Measurements from ENCODE around the gene RGS3.

Gene RGS3

DNA sequence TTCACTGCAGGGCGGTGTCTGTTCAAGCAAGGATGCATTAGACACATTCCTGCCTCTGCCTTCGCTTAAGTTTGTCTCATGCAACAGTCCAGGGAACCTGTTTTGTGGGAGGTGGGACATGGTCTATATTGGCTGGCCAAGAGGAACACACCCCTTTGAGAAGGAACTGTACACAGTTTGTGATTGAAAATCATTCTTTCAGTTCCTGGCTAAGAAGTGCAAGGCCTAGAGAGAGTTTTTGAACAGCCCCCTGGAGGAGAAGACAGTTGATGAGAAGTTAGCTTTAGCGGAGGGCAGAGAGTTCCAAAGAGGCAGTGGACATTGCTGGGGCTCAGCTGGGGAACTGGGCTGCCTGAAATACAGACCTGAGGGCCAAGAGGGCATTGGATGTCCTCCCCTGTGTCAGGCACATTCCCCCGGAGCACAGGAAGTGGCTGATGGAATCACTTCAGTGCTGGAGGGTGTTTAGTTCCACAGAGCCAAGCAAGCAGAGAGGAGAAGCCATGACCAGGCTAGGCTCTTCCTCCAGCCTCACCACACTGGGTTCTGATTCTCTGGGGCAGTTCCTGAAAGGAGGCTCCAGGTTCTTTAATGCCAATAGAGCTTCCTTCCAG lies 66.6 kb downstream of the RGS3 start:
- DNase-seq (ENCODE audit: low read depth) = no peak

DNA sequence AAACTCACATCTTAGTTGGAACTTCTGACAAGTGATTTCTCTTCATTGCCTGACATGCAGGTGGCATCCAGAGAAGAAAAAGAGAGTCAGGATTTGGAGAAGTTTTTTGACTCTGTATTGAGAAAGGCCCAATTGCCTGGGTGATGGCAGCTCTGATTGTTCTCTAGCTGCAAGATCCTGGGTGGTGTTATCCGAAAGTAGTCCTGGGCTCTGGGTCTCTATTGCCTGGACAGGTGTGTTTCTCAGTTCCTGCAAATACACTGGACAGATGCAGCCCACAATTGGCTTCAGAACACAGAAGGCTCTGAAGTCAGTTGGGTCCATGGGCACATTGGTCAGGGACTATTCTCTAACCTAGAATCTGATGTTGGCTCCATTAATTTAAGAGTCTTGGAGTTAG lies 67.4 kb downstream of the RGS3 start:
- DNase-seq (ENCODE audit: low read depth) = no peak

GRCh38 chr9:113531919-113532808 lies 68.6 kb downstream of the RGS3 start:
- DNase-seq (ENCODE audit: low read depth) = no peak

DNA sequence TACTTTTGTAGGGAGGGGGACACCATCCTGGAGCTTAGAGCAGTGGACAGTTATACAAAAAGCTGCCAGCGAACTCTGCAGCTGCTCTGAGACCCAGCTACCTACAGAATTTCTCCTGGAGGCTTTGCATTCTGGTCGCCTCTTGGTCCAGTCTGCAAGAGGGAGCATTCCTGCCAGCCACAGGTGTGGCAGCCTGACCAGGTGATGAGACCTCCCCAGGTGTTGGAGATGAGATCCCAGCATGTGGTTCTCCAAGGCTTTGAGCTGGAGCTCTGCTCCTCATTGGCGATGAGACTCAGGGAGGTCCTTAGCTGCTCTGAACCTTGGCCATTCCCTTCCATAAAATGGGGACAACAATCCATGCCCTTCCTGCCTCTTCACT lies 69.3 kb downstream of the RGS3 start:
- no peak for DNase-seq (ENCODE audit: low read depth)

DNA sequence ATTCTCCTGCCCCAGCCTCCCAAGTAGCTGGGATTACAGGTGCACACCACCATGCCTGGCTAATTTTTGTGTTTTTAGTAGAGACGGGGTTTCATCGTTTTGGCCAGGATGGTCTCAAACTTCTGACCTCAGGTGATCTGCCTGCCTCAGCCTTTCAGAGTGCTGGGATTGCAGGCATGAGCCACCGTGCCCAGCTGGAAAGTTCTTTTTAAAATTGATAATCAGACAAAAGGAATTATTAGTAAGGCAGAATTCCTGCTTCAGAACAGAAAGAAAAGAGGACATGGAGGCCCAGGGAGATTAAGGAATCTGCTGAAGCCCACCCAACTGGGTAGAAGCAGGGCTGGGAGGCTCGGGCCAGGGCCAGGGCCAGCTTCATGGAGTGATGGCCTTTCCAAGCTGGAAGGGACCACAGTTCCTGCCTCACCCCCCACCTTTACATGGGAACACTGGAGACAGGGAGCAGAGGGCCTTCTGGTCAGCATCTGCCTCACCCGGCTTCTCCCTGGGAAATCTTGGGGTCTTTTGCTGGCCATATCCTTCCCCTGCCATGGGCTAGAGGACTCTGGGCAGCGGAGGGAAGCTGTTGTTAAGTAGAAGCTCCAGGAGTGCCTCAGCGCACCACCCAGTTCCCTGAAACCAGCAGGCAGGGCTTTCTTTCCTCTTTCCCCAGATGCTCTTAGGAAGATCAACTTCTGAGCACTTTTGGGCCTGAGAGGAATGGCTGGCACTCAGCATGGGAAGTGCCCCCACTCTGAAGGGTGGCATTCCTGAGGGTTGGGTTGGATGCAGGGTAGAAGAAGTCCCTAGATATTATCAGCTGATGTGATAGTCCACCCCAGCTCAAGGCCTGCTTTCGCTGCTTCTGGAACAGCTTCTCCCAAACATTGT lies 70.1 kb downstream of the RGS3 start:
- DNase-seq (ENCODE audit: low read depth) = no peak

DNA sequence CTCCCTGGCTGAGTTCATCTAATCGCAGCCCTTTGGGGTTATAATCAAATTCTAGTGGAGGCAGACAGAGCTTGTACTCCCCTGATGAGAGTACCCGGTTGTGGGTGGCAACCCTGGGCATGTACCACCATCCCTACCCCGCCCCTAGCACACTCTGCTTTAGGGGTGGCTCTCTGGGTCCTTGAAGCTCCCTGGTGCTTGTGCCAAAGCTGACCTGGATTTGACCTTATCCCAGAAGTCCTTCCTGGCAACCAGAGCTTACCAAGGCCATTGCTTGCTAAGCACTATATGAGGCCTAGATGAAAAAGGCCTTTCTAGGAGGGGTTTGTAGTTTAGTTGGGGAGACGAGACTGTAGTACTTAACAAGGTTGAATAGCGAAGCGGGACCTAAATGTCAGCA lies 72.2 kb downstream of the RGS3 start:
- DNase-seq (ENCODE audit: low read depth) = no peak

DNA sequence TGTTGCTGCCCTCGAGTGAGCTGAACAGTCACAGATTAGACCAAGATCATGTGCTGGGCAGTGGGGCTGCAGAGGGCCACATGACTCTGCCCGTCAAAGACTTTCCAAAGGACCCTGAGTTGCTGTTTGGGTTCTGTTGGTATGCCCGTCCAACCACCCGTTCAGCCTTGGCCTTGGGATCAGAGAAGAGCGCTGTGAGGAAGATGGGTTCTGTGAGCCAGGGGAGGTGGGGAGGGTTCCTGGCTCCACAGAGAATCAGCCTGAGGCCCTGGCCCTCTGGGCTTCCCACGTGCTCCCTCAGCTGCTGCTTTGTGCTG lies 72.6 kb downstream of the RGS3 start:
- DNase-seq (ENCODE audit: low read depth) = no peak

DNA sequence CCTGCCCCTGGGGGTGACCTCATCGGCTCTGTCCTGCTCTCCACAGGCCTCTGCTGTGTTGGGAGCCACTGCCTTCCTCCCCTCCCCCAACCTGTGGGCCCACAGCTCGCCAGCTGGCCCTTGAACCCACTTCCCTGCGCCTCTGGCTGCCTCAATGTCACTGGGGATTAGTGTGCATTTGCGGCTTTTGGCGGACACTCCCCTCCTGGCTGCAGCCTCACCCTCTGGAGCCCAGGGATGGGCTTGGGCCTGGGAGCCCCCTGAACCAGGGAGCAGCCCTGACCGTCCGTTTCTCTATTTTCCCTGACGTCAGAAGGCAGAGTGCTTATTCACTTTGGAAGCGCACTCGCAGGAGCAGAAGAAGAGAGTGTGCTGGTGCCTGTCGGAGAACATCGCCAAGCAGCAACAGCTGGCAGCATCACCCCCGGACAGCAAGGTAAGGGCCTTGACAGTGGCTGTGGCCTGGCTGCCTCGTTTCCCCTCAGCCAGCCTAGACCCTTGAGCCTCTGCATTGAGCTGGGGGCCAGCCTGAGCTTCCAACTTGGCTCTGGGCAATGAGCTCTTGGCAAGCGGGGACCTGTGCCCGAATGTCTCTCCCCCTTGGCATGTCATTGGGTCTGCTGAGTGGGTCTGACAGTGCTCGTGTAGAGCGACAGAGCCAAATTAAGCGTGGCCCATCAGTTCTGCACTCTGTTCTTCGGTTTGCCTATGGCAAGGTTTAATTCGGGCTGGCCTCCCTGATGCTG lies 73.1 kb downstream of the RGS3 start:
- DNase-seq (ENCODE audit: low read depth) = no peak

DNA sequence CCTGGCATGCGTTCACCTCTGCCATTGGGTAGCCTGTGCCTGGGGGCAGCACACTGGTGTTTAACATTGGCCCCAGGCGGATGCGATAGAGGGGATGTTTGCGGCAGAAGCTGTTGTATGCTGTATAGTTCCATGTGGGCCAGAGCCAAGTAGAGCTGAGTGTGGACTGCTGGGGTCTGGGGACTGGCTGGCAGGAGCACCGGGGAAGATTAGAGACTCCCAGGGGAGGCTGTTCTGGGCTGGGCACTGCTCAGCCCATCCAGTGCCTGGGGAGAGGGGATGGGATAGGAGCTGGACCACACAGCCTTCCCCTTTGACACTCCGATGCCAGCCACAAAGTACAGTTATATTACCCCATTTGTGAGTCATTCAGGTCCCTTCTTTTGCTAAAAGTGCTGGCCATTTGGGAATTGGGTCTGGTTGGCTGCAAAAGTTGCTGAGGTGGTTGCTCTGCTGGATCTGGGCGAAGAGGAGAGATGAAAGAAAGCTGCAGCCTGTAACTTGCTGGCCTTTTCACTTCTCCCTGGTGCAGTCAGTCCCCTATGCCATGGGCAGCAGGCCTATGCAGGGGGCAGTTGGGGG lies 73.8 kb downstream of the RGS3 start:
- no peak for DNase-seq (ENCODE audit: low read depth)

GRCh38 chr9:113538131-113538530 lies 74.6 kb downstream of the RGS3 start:
- no peak for DNase-seq (ENCODE audit: low read depth)

DNA sequence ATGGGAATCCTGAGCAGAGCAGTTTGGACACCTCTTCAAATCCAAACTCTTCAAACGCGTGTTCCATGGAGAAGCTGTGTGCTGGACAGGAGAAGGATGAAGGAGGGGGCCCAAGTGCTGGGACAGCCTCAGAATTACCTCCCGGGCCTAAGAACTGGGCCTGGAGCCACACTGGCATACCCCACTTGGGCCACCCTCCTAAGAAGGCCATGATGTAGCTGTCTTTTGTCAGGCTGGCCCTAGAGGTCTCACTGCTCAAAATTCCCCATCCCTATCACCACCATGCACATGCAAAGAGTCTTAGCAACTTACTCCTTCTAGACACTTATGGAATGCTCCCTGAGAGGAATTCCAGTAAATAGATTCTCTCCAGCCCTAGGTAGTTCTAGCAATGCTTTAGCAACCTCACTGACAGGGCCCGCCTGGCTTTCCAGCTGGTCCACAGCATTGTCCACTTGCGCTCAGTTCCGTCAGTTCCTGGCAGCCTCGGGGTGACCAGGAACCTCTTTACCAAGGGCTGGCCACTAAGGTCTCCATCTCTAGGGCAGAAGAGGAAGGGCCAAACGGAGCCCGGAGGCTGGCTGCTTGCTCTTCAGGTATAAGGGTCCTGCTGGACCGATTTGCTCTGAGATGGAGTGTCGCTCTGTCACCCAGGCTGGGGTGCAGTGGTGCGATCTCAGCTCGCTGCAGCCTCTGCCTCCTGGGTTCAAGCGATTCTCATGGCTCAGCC lies 75.3 kb downstream of the RGS3 start:
- DNase-seq (ENCODE audit: low read depth) = no peak

DNA sequence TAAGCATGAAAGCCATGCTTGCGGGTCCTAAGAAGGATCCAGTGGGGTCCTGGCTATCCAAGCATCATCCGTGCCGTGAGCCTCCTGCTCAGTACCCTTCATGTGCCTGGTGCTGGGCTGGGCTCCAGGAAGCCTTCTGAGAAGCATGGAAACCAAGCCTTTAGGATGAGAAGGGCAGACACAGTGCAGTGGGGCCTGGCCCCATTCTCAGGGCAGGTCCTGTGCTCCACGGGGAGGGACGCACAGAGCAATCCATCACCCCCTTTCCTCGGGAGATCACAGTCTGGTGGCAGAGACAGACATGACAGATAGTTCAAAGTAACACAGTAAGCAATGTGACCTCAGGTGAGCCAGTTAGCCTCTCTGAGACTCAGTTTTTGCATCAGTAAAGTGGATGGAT lies 76.9 kb downstream of the RGS3 start:
- DNase-seq (ENCODE audit: low read depth) = no peak

DNA sequence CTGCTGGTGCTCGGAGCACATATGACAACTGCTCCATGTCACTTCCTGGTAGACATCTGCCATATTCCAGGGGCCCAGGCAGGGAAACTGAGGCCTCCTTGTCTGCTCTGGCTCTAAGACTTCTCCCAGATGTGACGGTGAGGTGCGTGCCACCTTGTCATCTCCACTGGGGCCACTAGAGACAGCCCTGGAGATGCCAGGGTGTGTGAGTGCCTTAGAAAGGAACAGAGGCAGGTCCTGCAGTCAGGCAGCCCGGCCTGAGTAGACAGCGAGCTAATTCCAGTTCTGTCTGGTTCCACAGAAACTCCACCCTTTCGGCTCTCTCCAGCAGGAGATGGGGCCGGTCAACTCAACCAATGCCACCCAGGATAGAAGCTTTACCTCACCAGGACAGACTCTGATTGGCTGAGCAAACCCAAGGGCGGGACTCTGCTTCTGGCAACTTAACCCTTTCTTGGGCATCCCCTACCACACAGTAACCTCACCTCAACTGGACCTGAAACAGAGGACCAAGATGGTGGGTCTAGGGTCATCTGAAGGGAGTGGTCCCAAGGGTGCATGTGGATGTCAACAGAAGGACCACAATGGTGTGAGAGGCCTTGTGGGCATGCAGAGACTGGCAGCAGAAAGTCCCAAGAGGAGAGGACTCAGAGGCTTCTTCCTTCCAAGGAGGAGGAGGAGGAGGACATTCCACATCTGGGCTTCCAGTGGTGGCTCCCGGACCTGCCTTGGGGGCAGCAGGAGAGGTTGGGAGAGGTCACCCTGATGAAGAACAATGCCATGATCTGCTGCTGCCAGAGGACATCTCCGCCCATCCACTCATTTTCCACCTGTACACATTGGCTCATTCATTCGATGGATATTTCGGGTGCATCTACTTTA lies 77.7 kb downstream of the RGS3 start:
- DNase-seq (ENCODE audit: low read depth) = no peak

DNA sequence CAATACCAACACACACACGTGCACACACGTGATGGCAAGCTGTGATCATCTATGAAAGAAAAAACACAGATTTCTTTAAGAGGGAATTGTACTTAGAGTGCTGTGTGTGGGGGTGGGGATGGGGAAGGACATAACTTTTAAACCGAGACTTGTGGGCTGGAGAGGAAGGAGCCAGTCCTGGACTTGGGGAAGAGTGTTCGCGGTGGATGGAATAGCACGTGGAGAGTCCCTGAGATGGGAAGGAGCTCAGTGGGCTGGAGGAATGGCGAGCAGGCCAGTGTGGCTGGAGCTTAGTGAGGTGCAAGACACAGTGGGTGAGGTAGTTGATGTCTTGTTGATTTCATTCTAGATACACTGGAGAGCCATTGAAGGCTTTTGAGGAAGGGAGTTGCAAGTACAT lies 78.5 kb downstream of the RGS3 start:
- DNase-seq (ENCODE audit: low read depth) = no peak

DNA sequence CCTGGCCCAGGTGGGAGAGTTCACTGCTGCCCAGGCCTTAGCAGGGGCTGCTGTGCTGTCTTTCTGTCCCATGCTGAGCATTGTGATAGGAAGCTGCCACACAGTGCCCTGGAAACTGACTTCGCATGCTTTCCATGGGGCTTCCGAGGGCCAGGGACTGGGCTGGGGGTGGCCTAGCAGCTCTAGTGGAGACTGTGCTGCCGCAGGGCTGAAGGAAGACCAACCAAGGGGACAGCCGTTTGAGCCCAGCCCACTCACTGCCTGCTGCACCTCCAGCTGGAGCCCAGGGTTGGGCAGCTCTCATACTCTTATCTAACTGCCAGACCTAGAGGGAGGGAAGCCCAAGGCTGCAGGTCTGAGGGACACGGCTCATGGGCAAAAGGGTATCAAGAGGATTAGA lies 79.2 kb downstream of the RGS3 start:
- DNase-seq (ENCODE audit: low read depth) = no peak

GRCh38 chr9:113543296-113543981 lies 79.9 kb downstream of the RGS3 start:
- no peak for DNase-seq (ENCODE audit: low read depth)

DNA sequence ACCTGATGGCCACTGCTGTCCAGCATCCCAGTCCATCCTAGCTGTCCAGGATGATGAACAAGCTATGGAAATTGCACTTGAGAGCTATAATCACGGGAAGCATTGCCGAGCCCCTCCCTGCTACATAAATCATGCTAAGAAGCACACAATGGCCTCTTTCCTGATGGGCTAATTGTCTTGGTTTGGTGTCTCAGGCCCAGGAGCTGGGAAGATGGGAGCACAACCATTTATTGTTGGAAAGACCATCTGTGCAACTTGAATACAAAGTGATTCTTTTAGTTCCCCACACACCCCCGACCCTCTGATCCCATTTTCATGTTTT lies 80.4 kb downstream of the RGS3 start:
- DNase-seq (ENCODE audit: low read depth) = no peak

GRCh38 chr9:113545068-113545467 lies 81.5 kb downstream of the RGS3 start:
- no peak for DNase-seq (ENCODE audit: low read depth)

- no peak for DNase-seq (ENCODE audit: low read depth)
These were observed 83.0 kb downstream of the RGS3 start for GRCh38 chr9:113546566-113546965.

GRCh38 chr9:113547501-113547900 lies 84.0 kb downstream of the RGS3 start:
- no peak for DNase-seq (ENCODE audit: low read depth)
